Caco-2 (cell line): ENCODE results near the gene KIAA1614. TPM values are rescaled to one million over a fixed set of nuclear protein-coding genes. Genes with fewer than 3 reads are reported as not detected.
"Not testable (repeated sequence)": the region's sequence is repeated elsewhere in the genome, so short reads cannot be mapped to it uniquely, and the experiment has no call there.

Source experiments
- BruUV-seq: library from RNA; stranded (reverse); fragments of 400-500 nt; replicated peaks from 2 replicates; lab custom pipeline; 2021; lab: Mats Ljungman, UMichigan
- CTCF ChIA-PET: fragments of 300-600 bp; sonication (Branson Sonifier 250); formaldehyde crosslinking; loops from one replicate; lab custom pipeline; 2022; ENCODE audit warnings: antibody characterized with exemption; lab: Charles Lee
- POLR2A ChIA-PET: fragments of 300-600 bp; sonication (Branson Sonifier 250); formaldehyde crosslinking; loops from one replicate; lab custom pipeline; 2022; ENCODE audit warnings: antibody characterized with exemption; lab: Charles Lee
- DNase-seq, 2 experiments: peaks; one replicate each; pipeline versions ENCODE4 v3.0.0 to v3.0.0-alpha.2; 2020 to 2022
- H3K27me3 ChIP-seq: replicated peaks from 2 replicates; pipeline ENCODE4 v1.6.0; 2011; ENCODE audit warnings: low read length; ENCODE audit not compliant: control insufficient read depth, insufficient read depth
- H3K36me3 ChIP-seq: 2 replicates; pipeline ENCODE4 v1.5.1; 2011; ENCODE audit warnings: low read length; ENCODE audit not compliant: control insufficient read depth, insufficient read depth
- H3K4me1 ChIP-seq: fragments of 250-450 bp; sonication (Bioruptor Pico); 2 replicates; pipeline ENCODE4 v1.5.1; 2020; ENCODE audit warnings: mild to moderate bottlenecking
- H3K4me3 ChIP-seq: 2 replicates; pipeline ENCODE4 v1.5.1; 2011; ENCODE audit warnings: low read depth, mild to moderate bottlenecking, control low read depth, low read length
- H3K9me3 ChIP-seq: fragments of 250-450 bp; sonication (Bioruptor Pico); 2 replicates; pipeline ENCODE4 v1.5.1; 2020; ENCODE audit warnings: mild to moderate bottlenecking, moderate library complexity
- H3K27ac Mint-ChIP-seq: one replicate; pipeline ENCODE4 v1.8.0; 2022; ENCODE audit warnings: mixed read lengths; ENCODE audit not compliant: unreplicated experiment
- H3K27me3 Mint-ChIP-seq: one replicate; pipeline ENCODE4 v1.8.0; 2022; ENCODE audit warnings: mixed read lengths; ENCODE audit not compliant: insufficient read depth, unreplicated experiment
- H3K36me3 Mint-ChIP-seq: one replicate; pipeline ENCODE4 v1.8.0; 2022; ENCODE audit warnings: mild to moderate bottlenecking, mixed read lengths; ENCODE audit not compliant: insufficient read depth, unreplicated experiment
- H3K4me1 Mint-ChIP-seq: one replicate; pipeline ENCODE4 v1.8.0; 2022; ENCODE audit warnings: low read depth, mixed read lengths; ENCODE audit not compliant: unreplicated experiment
- H3K4me3 Mint-ChIP-seq: one replicate; pipeline ENCODE4 v1.8.0; 2022; ENCODE audit warnings: mild to moderate bottlenecking, moderate library complexity, mixed read lengths; ENCODE audit not compliant: unreplicated experiment
- H3K9me3 Mint-ChIP-seq: one replicate; pipeline ENCODE4 v1.8.0; 2022; ENCODE audit warnings: mixed read lengths; ENCODE audit not compliant: unreplicated experiment
- intact Hi-C: fragments of 100-400 bp; cut with micrococcal nuclease; formaldehyde crosslinking; loops from one replicate; pipeline ENCODE4 v1.10.0; 2022; ENCODE audit not compliant: unreplicated experiment
- total RNA-seq: library from RNA; stranded (reverse); gene quantifications from 2 replicates; pipeline ENCODE4 v1.2.3, GENCODE V29; 2022
- TF ChIP-seq, protein P1 (sequence below), 2 experiments: fragments of 200-600 bp in 1 of 2; IDR thresholded peaks; 1 replicate in 1 of 2; 2 replicates in 1 of 2; pipeline versions ENCODE4 v1.5.1 to v1.8.0; 2011 to 2022; ENCODE audit warnings: antibody characterized with exemption in 1 of 2, control low read depth in 1 of 2, inconsistent platforms in 1 of 2, low read depth in 1 of 2, low read length in 1 of 2, mild to moderate bottlenecking in 1 of 2, moderate library complexity in 1 of 2; ENCODE audit not compliant: insufficient read depth in 1 of 2, severe bottlenecking in 1 of 2, unreplicated experiment in 1 of 2

The KIAA1614 gene
- total RNA-seq, 1 experiment from 2014 or later = 0.29 TPM

GRCh38 chr1:180967558-180967957, 54.9 kb downstream of the KIAA1614 start:
- H3K9me3 Mint-ChIP-seq = no peaks in the 10 kb centered on the region
- no TSS peak for BruUV-seq
- H3K27ac Mint-ChIP-seq = no peak overlapping the region
- CTCF ChIA-PET = interaction anchor here (1.1 kb wide), 1 partner anchor 86 kb away, joined by 4 read pairs; no protein-coding TSS in a partner anchor
- TF ChIP-seq, protein P1, sequence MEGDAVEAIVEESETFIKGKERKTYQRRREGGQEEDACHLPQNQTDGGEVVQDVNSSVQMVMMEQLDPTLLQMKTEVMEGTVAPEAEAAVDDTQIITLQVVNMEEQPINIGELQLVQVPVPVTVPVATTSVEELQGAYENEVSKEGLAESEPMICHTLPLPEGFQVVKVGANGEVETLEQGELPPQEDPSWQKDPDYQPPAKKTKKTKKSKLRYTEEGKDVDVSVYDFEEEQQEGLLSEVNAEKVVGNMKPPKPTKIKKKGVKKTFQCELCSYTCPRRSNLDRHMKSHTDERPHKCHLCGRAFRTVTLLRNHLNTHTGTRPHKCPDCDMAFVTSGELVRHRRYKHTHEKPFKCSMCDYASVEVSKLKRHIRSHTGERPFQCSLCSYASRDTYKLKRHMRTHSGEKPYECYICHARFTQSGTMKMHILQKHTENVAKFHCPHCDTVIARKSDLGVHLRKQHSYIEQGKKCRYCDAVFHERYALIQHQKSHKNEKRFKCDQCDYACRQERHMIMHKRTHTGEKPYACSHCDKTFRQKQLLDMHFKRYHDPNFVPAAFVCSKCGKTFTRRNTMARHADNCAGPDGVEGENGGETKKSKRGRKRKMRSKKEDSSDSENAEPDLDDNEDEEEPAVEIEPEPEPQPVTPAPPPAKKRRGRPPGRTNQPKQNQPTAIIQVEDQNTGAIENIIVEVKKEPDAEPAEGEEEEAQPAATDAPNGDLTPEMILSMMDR (IDR thresholded peaks at IDR 0.05; ENCODE audit: insufficient read depth in 1 of 2, low read depth in 1 of 2, low read length in 1 of 2, severe bottlenecking in 1 of 2, unreplicated experiment in 1 of 2) = no peak
- no peak overlapping the region for H3K4me3 Mint-ChIP-seq
- Histone ChIP-seq H3K36me3 (no peaks in the 10 kb centered on the region; the same call in 1 of the 2 replicates), H3K4me1 (no peaks in the 10 kb centered on the region), H3K9me3 (no peaks in the 10 kb centered on the region), H3K4me3 (no peak overlapping the region), H3K27me3 (no peaks in the 10 kb centered on the region)
- DNase-seq = no peak
- H3K27me3 Mint-ChIP-seq = no peaks in the 10 kb centered on the region
- intact Hi-C loops = no loop called here
- H3K36me3 Mint-ChIP-seq = peaks cover 20% of the 10 kb centered on the region
- POLR2A ChIA-PET = no interaction called here
- H3K4me1 Mint-ChIP-seq = no peaks in the 10 kb centered on the region

- peaks cover 31% of the 10 kb centered on the region for H3K36me3 Mint-ChIP-seq
- POLR2A ChIA-PET, BruUV-seq: not testable (repeated sequence)
These were observed 56.1 kb downstream of the KIAA1614 start for GRCh38 chr1:180968834-180969233.

DNA sequence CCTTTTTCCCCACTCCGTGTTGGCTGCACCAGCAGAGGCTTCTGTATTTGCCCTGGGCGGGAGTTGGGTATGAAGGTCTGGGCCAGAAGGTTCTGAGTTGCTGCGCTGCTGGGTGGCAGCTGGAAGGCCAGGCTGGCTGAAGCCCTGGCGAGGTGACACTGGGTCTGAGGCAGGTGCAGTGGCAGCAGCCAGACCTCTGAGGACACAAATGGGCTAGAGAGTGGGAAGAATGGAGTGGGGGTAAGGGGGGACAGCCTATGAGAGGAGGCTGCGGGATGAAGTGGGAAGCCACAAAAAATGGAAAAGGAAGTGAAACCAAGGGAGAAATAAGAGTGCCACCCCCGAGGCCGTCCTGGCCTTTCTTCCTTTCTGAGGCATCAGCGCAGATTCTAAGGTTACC, 56.7 kb downstream of the KIAA1614 start:
- no TSS peak for BruUV-seq
- Mint-ChIP-seq H3K27me3 (no peaks in the 10 kb centered on the region), H3K4me3 (no peak overlapping the region), H3K9me3 (no peaks in the 10 kb centered on the region), H3K27ac (no peak overlapping the region), H3K36me3 (peaks cover 31% of the 10 kb centered on the region), H3K4me1 (peaks cover 7% of the 10 kb centered on the region)
- peaks cover 4% of the 10 kb centered on the region; the same call in 1 of the 2 replicates for H3K4me1 ChIP-seq
- H3K9me3 ChIP-seq = no peaks in the 10 kb centered on the region
- no peaks in the 10 kb centered on the region for H3K27me3 ChIP-seq
- DNase-seq = no peak
- TF ChIP-seq, protein P1 (IDR thresholded peaks at IDR 0.05; ENCODE audit: insufficient read depth in 1 of 2, low read depth in 1 of 2, low read length in 1 of 2, severe bottlenecking in 1 of 2, unreplicated experiment in 1 of 2) = no peak
- intact Hi-C loops = no loop called here
- POLR2A ChIA-PET = no interaction called here
- no peaks in the 10 kb centered on the region; the same call in 1 of the 2 replicates for H3K36me3 ChIP-seq
- CTCF ChIA-PET = no interaction called here
- H3K4me3 ChIP-seq = no peak overlapping the region

More at GRCh38 chr1:180968834-180969233, 56.1 kb downstream of the KIAA1614 start:
- H3K27me3 ChIP-seq, H3K4me3 Mint-ChIP-seq, H3K27ac Mint-ChIP-seq, H3K27me3 Mint-ChIP-seq, H3K9me3 Mint-ChIP-seq, DNase-seq, H3K4me3 ChIP-seq, H3K4me1 ChIP-seq, H3K9me3 ChIP-seq, intact Hi-C loops, H3K36me3 ChIP-seq, H3K4me1 Mint-ChIP-seq: not testable (repeated sequence)
- CTCF ChIA-PET = interaction anchor here (0.6 kb wide), 1 partner anchor 49 kb away, joined by 3 read pairs; no protein-coding TSS in a partner anchor
